ENCODE measurements around the gene CNNM1.

GRCh38 chr10:99442394-99442793 is 113.2 kb downstream of the CNNM1 start:
- TF ChIP-seq CTCF (conservative IDR thresholded peaks at IDR 0.05 in 1 of 2, IDR thresholded peaks at IDR 0.05 in 1 of 2; ENCODE audit: extremely low read depth in 1 of 2, insufficient read depth in 1 of 2, low read depth in 1 of 2, low read length in 2 of 2) (no peak), EZH2 (IDR thresholded peaks at IDR 0.05; ENCODE audit: borderline replicate concordance, low read length) (no peak)
